Tibial artery (tissue), 4 donors: ENCODE data around the gene ATP2A3.

Experiments used
- DNase-seq, 2 donors: peaks; one replicate each; pipeline ENCODE4 v3.0.0-alpha.2; 2019
- H3K27ac ChIP-seq, 2 donors: fragments of 200-600 bp; sonication (generic) in 1 of 2; 1 replicate in 1 of 2; 2 replicates in 1 of 2; pipeline ENCODE4 v1.5.1; 2018 to 2019; ENCODE audit warnings: mild to moderate bottlenecking in 1 of 2
- H3K27me3 ChIP-seq, 2 donors: fragments of 200-600 bp; sonication (generic) in 1 of 2; one replicate each; pipeline versions ENCODE4 v1.5.1 to v1.6.0; 2016 to 2019
- H3K36me3 ChIP-seq, 3 donors: fragments of 200-600 bp; sonication (generic) in 2 of 3; one replicate each; pipeline ENCODE4 v1.5.1; 2016 to 2019; ENCODE audit warnings: mild to moderate bottlenecking in 2 of 3
- H3K4me1 ChIP-seq, 4 donors: fragments of 200-600 bp; sonication (generic) in 2 of 4; 1 replicate in 3 of 4; 2 replicates in 1 of 4; pipeline ENCODE4 v1.5.1; 2016 to 2019
- H3K4me3 ChIP-seq, 2 donors: fragments of 200-600 bp; sonication (generic) in 1 of 2; 1 replicate in 1 of 2; 2 replicates in 1 of 2; pipeline ENCODE4 v1.5.1; 2018 to 2019; ENCODE audit warnings: mild to moderate bottlenecking in 2 of 2
- H3K9me3 ChIP-seq, 3 donors: fragments of 200-600 bp; sonication (generic) in 1 of 3; one replicate each; pipeline ENCODE4 v1.5.1; 2016 to 2019
- CTCF ChIP-seq, 2 experiments: fragments of 200-600 bp in 1 of 2; fragments of 450-650 bp in 1 of 2; IDR thresholded peaks; one replicate each; pipeline ENCODE4 v1.5.1; 2017 to 2019; ENCODE audit warnings: antibody characterized with exemption in 2 of 2, mild to moderate bottlenecking in 1 of 2, moderate library complexity in 1 of 2
- intact Hi-C: fragments of 100-400 bp; cut with DNase I; formaldehyde crosslinking; loops from one replicate; pipeline ENCODE4 v1.15.0; 2023; ENCODE audit warnings: low total_unique reads

The ATP2A3 gene

GRCh38 chr17:3909257-3909656 lies 55.0 kb downstream of the ATP2A3 start:
- intact Hi-C loops, result no loop called here
- no peak overlapping the region for H3K27ac ChIP-seq

DNA sequence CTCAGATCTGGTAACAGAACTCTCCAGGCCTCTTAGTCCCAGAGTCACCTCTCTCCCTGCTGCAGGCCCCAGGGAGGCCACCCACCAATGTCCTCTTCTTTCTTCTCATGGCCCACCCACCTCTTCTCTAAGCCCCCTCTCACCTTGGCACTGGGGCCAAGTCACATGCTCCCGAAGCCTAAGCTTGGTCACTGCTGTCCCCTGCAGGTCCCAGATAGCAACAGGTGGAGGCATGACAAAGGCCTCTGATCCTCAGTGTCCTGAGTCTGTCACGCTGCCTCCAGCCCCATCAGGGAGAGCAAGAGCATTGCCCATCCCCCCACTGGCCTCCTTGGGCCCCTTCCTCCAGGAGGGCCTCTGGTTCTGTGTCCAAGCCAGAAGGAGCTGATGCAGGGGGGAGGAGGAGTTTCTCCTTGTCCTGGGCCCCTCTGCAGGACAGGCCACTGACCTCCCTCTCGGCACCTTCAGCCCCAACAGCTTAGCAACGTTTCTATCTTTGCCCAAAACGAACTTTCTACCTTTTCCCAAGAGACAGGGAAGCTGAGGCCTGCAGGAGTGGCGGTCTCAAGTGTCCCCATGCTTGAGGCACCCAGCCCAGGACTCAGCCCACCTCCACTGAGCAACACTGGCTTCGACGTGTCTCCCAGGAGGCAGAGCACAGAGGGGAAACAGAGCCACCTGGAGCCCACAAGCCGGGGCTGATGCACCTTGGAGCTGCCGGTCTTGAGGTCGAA lies 56.6 kb downstream of the ATP2A3 start:
- intact Hi-C loops, result no loop called here
- H3K27me3 ChIP-seq, result no peaks in the 10 kb centered on the region
- no peak for DNase-seq
- H3K36me3 ChIP-seq, result peaks cover 6 to 9% (median 9%) of the 10 kb centered on the region in 3 donors
- no peak overlapping the region for H3K27ac ChIP-seq
- no peak for TF ChIP-seq CTCF (IDR thresholded peaks at IDR 0.05)
- H3K4me3 ChIP-seq, result no peak overlapping the region
- no peaks in the 10 kb centered on the region for H3K9me3 ChIP-seq
- H3K4me1 ChIP-seq, result peaks cover 0 to 36% (median 3%) of the 10 kb centered on the region in 4 donors

More at GRCh38 chr17:3909257-3909656, 55.0 kb downstream of the ATP2A3 start:
- peaks cover 0 to 50% (median 3%) of the 10 kb centered on the region in 4 donors for H3K4me1 ChIP-seq
- no peak for TF ChIP-seq CTCF (IDR thresholded peaks at IDR 0.05)
- H3K36me3 ChIP-seq, result no peaks in the 10 kb centered on the region
- H3K4me3 ChIP-seq, result no peak overlapping the region
- no peak for DNase-seq
- no peaks in the 10 kb centered on the region for H3K9me3 ChIP-seq
- H3K27me3 ChIP-seq, result no peaks in the 10 kb centered on the region

- H3K36me3 ChIP-seq, result peaks cover 7 to 9% (median 9%) of the 10 kb centered on the region in 3 donors
- peaks cover 0 to 29% (median 2%) of the 10 kb centered on the region in 4 donors for H3K4me1 ChIP-seq
- no peak for DNase-seq
- H3K27ac ChIP-seq, result no peak overlapping the region
- no peak for TF ChIP-seq CTCF (IDR thresholded peaks at IDR 0.05)
- intact Hi-C loops, result no loop called here
- H3K27me3 ChIP-seq, result no peaks in the 10 kb centered on the region
- no peak overlapping the region for H3K4me3 ChIP-seq
- no peaks in the 10 kb centered on the region for H3K9me3 ChIP-seq
Measured at GRCh38 chr17:3906881-3907280, 57.4 kb downstream of the ATP2A3 start.

DNA sequence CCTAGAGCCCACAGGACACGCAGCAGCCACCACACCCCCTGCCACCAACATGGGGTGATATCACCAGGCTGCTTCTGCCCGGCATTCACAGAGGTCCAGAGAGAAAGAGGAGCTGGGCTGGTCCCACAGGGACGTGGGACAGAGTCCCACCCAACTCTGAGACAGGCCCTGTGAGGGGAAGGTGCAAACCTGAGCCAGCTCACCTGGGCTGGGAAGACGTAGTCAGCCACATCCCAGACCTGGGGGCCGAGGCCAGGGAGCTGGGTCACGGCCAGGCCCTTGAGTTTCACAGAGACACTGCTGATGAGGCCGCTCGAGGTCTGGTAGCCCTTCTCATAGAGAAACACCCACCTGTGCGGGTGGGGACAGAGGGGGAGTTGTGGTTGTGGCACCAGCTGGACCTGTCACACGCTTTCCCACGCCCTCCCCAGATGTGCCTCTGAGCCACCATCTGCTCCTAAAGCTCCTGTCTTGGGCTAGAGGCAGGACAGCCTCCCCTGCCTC lies 59.2 kb downstream of the ATP2A3 start:
- Histone ChIP-seq H3K9me3 (no peaks in the 10 kb centered on the region), H3K4me3 (no peak overlapping the region), H3K27me3 (no peaks in the 10 kb centered on the region), H3K36me3 (peaks cover 7 to 9% (median 9%) of the 10 kb centered on the region in 3 donors), H3K4me1 (peaks cover 0 to 18% (median 0%) of the 10 kb centered on the region in 4 donors), H3K27ac (peak overlapping the region; percentile 6 to 49)
- intact Hi-C loops, result no loop called here
- TF ChIP-seq CTCF (IDR thresholded peaks at IDR 0.05), result no peak
- no peak for DNase-seq

GRCh38 chr17:3904501-3904900 lies 59.7 kb downstream of the ATP2A3 start:
- Histone ChIP-seq H3K27ac (peak overlapping the region; percentile 6 to 49), H3K9me3 (no peaks in the 10 kb centered on the region), H3K36me3 (peaks cover 7 to 14% (median 12%) of the 10 kb centered on the region in 3 donors), H3K4me3 (no peak overlapping the region), H3K27me3 (no peaks in the 10 kb centered on the region), H3K4me1 (peaks cover 0 to 17% (median 0%) of the 10 kb centered on the region in 4 donors)
- intact Hi-C loops, result no loop called here
- TF ChIP-seq CTCF (IDR thresholded peaks at IDR 0.05), result no peak
- no peak for DNase-seq
